Hepatocyte (in vitro differentiated cells): ENCODE measurements around the gene PRR5. TPM values are rescaled to one million over a fixed set of nuclear protein-coding genes. Genes with fewer than 3 reads are reported as not detected.

Experiments used
- DNase-seq: peaks from one replicate; pipeline ENCODE4 v3.0.0-alpha.2; 2016; ENCODE audit warnings: low spot score
- H2AFZ ChIP-seq: fragments of 200-600 bp; sonication (generic); 2 replicates; pipeline ENCODE4 v1.6.0; 2016; ENCODE audit warnings: antibody characterized with exemption, mild to moderate bottlenecking
- H3K27ac ChIP-seq: fragments of 200-600 bp; sonication (generic); 2 replicates; pipeline ENCODE4 v1.5.1; 2016; ENCODE audit warnings: mild to moderate bottlenecking
- H3K27me3 ChIP-seq: fragments of 200-600 bp; sonication (generic); 2 replicates; pipeline ENCODE4 v1.6.1; 2016
- H3K36me3 ChIP-seq: fragments of 200-600 bp; sonication (generic); replicated peaks from 2 replicates; pipeline ENCODE4 v1.5.1; 2016; ENCODE audit warnings: low read depth; ENCODE audit not compliant: insufficient read depth
- H3K4me1 ChIP-seq: fragments of 200-600 bp; sonication (generic); 2 replicates; pipeline ENCODE4 v1.5.1; 2016; ENCODE audit warnings: mild to moderate bottlenecking, moderate library complexity; ENCODE audit not compliant: insufficient read depth
- H3K4me2 ChIP-seq: fragments of 200-600 bp; sonication (generic); 2 replicates; pipeline ENCODE4 v1.6.0; 2016
- H3K4me3 ChIP-seq: fragments of 200-600 bp; sonication (generic); 2 replicates; pipeline ENCODE4 v1.5.1; 2016; ENCODE audit warnings: mild to moderate bottlenecking
- H3K79me2 ChIP-seq: fragments of 200-600 bp; sonication (generic); 2 replicates; pipeline ENCODE4 v1.6.0; 2017; ENCODE audit warnings: mild to moderate bottlenecking
- H3K9me2 ChIP-seq: fragments of 200-600 bp; sonication (generic); replicated peaks from 2 replicates; pipeline ENCODE4 v1.6.0; 2017; ENCODE audit warnings: mild to moderate bottlenecking; ENCODE audit not compliant: insufficient read depth
- H3K9me3 ChIP-seq: fragments of 200-600 bp; sonication (generic); 2 replicates; pipeline ENCODE4 v1.5.1; 2016; ENCODE audit warnings: low read depth, mild to moderate bottlenecking
- H4K20me1 ChIP-seq: fragments of 200-600 bp; sonication (generic); 2 replicates; pipeline ENCODE4 v1.6.0; 2016; ENCODE audit warnings: mild to moderate bottlenecking; ENCODE audit not compliant: insufficient read depth, poor library complexity, severe bottlenecking
- CTCF ChIP-seq: fragments of 200-600 bp; sonication (generic); IDR thresholded peaks from 2 replicates; pipeline ENCODE4 v1.5.1; 2016; ENCODE audit warnings: antibody characterized with exemption, mild to moderate bottlenecking; ENCODE audit not compliant: poor library complexity
- EZH2 ChIP-seq: fragments of 200-600 bp; sonication (generic); IDR thresholded peaks from 2 replicates; pipeline ENCODE4 v1.6.1; 2016; ENCODE audit warnings: antibody characterized with exemption, mild to moderate bottlenecking, borderline replicate concordance
- EZH2phosphoT487 ChIP-seq: fragments of 200-600 bp; sonication (generic); IDR thresholded peaks from one replicate; pipeline ENCODE4 v1.6.1; 2018; ENCODE audit warnings: antibody characterized with exemption, mild to moderate bottlenecking, low read depth, moderate library complexity; ENCODE audit not compliant: unreplicated experiment, severe bottlenecking
- WGBS: methylation state at CpG from one replicate; pipeline ENCODE4 v1.1.6; 2016; ENCODE audit warnings: low lambda C conversion rate; ENCODE audit errors: missing lambda C conversion rate; 5-methylcytosine and 5-hydroxymethylcytosine counted together
- polyA plus RNA-seq: library from polyadenylated mRNA; unstranded; fragments of >200 nt; fragmentation: Nextera tagmentation; extraction: Ambion mirVana; gene quantifications from 2 replicates; pipeline ENCODE4 v1.2.1, GENCODE V29; 2016
- total RNA-seq: library from RNA; depleted of rRNA; stranded (reverse); fragments of >200 nt; gene quantifications from 2 replicates; pipeline ENCODE4 v1.2.3, GENCODE V29; 2014

Gene PRR5
- total and polyA plus RNA-seq, 2 experiments from 2014 or later = 44.2 to 84.9 TPM

- H3K4me1 ChIP-seq = no peaks in the 10 kb centered on the region
- H3K9me2 ChIP-seq = no peaks in the 10 kb centered on the region
- no peak overlapping the region for H3K27ac ChIP-seq
- no peaks in the 10 kb centered on the region for H3K27me3 ChIP-seq
- no peak for DNase-seq
- TF ChIP-seq EZH2phosphoT487 (no peak), CTCF (no peak), EZH2 (no peak)
- H2AFZ ChIP-seq = no peak overlapping the region
- H3K9me3 ChIP-seq = no peaks in the 10 kb centered on the region
- H3K4me3 ChIP-seq = no peak overlapping the region
- 91% methylated on average over 17 of the region's 17 CpGs for WGBS
- H3K79me2 ChIP-seq = peaks cover 8% of the 10 kb centered on the region
- H3K36me3 ChIP-seq = no peaks in the 10 kb centered on the region
- H3K4me2 ChIP-seq = no peak overlapping the region
- H4K20me1 ChIP-seq = no peaks in the 10 kb centered on the region
Measured at GRCh38 chr22:44780876-44781449, 79.0 kb downstream of the PRR5 start.

- H3K9me3 ChIP-seq = no peaks in the 10 kb centered on the region
- no peak overlapping the region for H3K4me2 ChIP-seq
- no peak overlapping the region for H3K27ac ChIP-seq
- TF ChIP-seq EZH2phosphoT487 = no peak
- TF ChIP-seq CTCF = no peak
- no peak for TF ChIP-seq EZH2
- H3K4me3 ChIP-seq = no peak overlapping the region
- H3K9me2 ChIP-seq = no peaks in the 10 kb centered on the region
- H3K79me2 ChIP-seq = peaks cover 8% of the 10 kb centered on the region
- H2AFZ ChIP-seq = no peak overlapping the region
- no peaks in the 10 kb centered on the region for H3K4me1 ChIP-seq
- DNase-seq = peak; percentile 40
- 73% methylated on average over 17 of the region's 17 CpGs for WGBS
- no peaks in the 10 kb centered on the region for H4K20me1 ChIP-seq
- no peaks in the 10 kb centered on the region for H3K36me3 ChIP-seq
- no peaks in the 10 kb centered on the region for H3K27me3 ChIP-seq
Measured at GRCh38 chr22:44782363-44782963, 80.5 kb downstream of the PRR5 start.

GRCh38 chr22:44783091-44783490, 81.1 kb downstream of the PRR5 start:
- Histone ChIP-seq H3K27me3 (no peaks in the 10 kb centered on the region), H2AFZ (no peak overlapping the region), H3K9me2 (no peaks in the 10 kb centered on the region), H3K4me3 (no peak overlapping the region), H3K79me2 (peaks cover 8% of the 10 kb centered on the region), H3K4me2 (no peak overlapping the region), H3K27ac (no peak overlapping the region), H3K9me3 (no peaks in the 10 kb centered on the region), H3K4me1 (no peaks in the 10 kb centered on the region), H3K36me3 (no peaks in the 10 kb centered on the region), H4K20me1 (no peaks in the 10 kb centered on the region)
- TF ChIP-seq EZH2 (no peak), EZH2phosphoT487 (no peak), CTCF (no peak)
- 81% methylated on average over 7 of the region's 10 CpGs for WGBS
- DNase-seq = no peak
